Measurements from ENCODE around the gene TRMT11. TPM values are rescaled to one million over a fixed set of nuclear protein-coding genes. Genes with fewer than 3 reads are reported as not detected.
A peak's percentile ranks its signal among the peaks of the same experiment; 100 is the strongest.

The TRMT11 gene
- total and polyA plus RNA-seq, 2 of the 13 experiments (the other 11 are each of a cell fraction or from before 2014, with no cell fraction given), result 42.2 to 81.9 TPM

- no peak for TF ChIP-seq SMARCC2 (IDR thresholded peaks at IDR 0.05)
- TF ChIP-seq RFX1 (IDR thresholded peaks at IDR 0.05), result no peak
- peak; percentile 62; the same call in 1 of the 2 replicates for TF ChIP-seq ZBTB26 (CRISPR knock-in tag; IDR thresholded peaks at IDR 0.05; ENCODE audit: borderline replicate concordance)
- no peak for TF ChIP-seq HHEX (CRISPR knock-in tag; IDR thresholded peaks at IDR 0.05)
- TF ChIP-seq ZBTB2 (CRISPR knock-in tag; IDR thresholded peaks at IDR 0.05; ENCODE audit: low read depth), result no peak
- TF ChIP-seq ZKSCAN8 (CRISPR knock-in tag; IDR thresholded peaks at IDR 0.05; ENCODE audit: borderline replicate concordance), result no peak
- no peak for TF ChIP-seq PHF5A (CRISPR knock-in tag; IDR thresholded peaks at IDR 0.05; ENCODE audit: low read depth, unreplicated experiment)
- no peak for TF ChIP-seq ZNF17 (CRISPR knock-in tag; IDR thresholded peaks at IDR 0.05)
- no peak for TF ChIP-seq ZIK1 (CRISPR knock-in tag; IDR thresholded peaks at IDR 0.05; ENCODE audit: borderline replicate concordance, low read depth)
- no peak for TF ChIP-seq MTA1 (CRISPR knock-in tag; IDR thresholded peaks at IDR 0.05; ENCODE audit: borderline replicate concordance)
- no peak for TF ChIP-seq RNF2 (conservative IDR thresholded peaks at IDR 0.05; ENCODE audit: low read depth)
- TF ChIP-seq ZNF800 (CRISPR knock-in tag; IDR thresholded peaks at IDR 0.05), result no peak
- TF ChIP-seq MAFF (IDR thresholded peaks at IDR 0.05; ENCODE audit: low read depth, low read length), result no peak
- TF ChIP-seq ZNF557 (CRISPR knock-in tag; IDR thresholded peaks at IDR 0.05), result no peak
- no peak for TF ChIP-seq KLF15 (CRISPR knock-in tag; IDR thresholded peaks at IDR 0.05; ENCODE audit: borderline replicate concordance)
- no peak for TF ChIP-seq SRY (CRISPR knock-in tag; IDR thresholded peaks at IDR 0.05)
- TF ChIP-seq NCOA2 (CRISPR knock-in tag; IDR thresholded peaks at IDR 0.05), result no peak
- no peak for TF ChIP-seq ZNF101 (CRISPR knock-in tag; IDR thresholded peaks at IDR 0.05; ENCODE audit: borderline replicate concordance, low read depth)
- TF ChIP-seq ZNF576 (CRISPR knock-in tag; IDR thresholded peaks at IDR 0.05), result no peak
- TF ChIP-seq MIER3 (CRISPR knock-in tag; IDR thresholded peaks at IDR 0.05; ENCODE audit: borderline replicate concordance), result no peak
- no peak for TF ChIP-seq CBX5 (CRISPR knock-in tag; IDR thresholded peaks at IDR 0.05; ENCODE audit: borderline replicate concordance)
- no peak for TF ChIP-seq HNRNPK (IDR thresholded peaks at IDR 0.05; ENCODE audit: low read depth, low read length, poor library complexity, severe bottlenecking)
- no peak for TF ChIP-seq FOXM1 (CRISPR knock-in tag; IDR thresholded peaks at IDR 0.05)
- TF ChIP-seq MLX (CRISPR knock-in tag; IDR thresholded peaks at IDR 0.05), result no peak
Observed at GRCh38 chr6:125942672-125943527, 43.4 kb upstream of the TRMT11 start (continued).

Measured in HepG2 (cell line).